Activated T-cell treated with anti-CD3 and anti-CD28 coated beads, Interleukin-2, amount 50 U/mL, for 72 hours (primary cell): ENCODE measurements around the gene KLHDC7B. TPM values are rescaled to one million over a fixed set of nuclear protein-coding genes. Genes with fewer than 3 reads are reported as not detected.

Source experiments
- ATAC-seq, 2 donors: fragments of 150-1000 bp; cut with Tn5 transposase; replicated peaks in 1 of 2; 2 replicates each; pipeline ENCODE4 v1.10.0; 2021; ENCODE audit warnings: moderate library complexity in 2 of 2, mild to moderate bottlenecking in 1 of 2
- DNase-seq, 2 donors: peaks; one replicate each; pipeline ENCODE4 v3.0.0; 2021 to 2022; ENCODE audit warnings: mixed read lengths in 1 of 2
- H3K27ac Mint-ChIP-seq: one replicate; pipeline ENCODE4 v1.8.0; 2022; ENCODE audit warnings: mild to moderate bottlenecking, moderate library complexity, mixed read lengths
- H3K27me3 Mint-ChIP-seq: one replicate; pipeline ENCODE4 v1.8.0; 2022; ENCODE audit warnings: low read depth, mixed read lengths
- H3K36me3 Mint-ChIP-seq, 2 donors: one replicate each; pipeline ENCODE4 v1.8.0; 2022; ENCODE audit warnings: mixed read lengths in 2 of 2, mild to moderate bottlenecking in 1 of 2; ENCODE audit not compliant: insufficient read depth in 2 of 2
- H3K4me1 Mint-ChIP-seq: one replicate; pipeline ENCODE4 v1.8.0; 2022; ENCODE audit warnings: low read depth, mixed read lengths
- H3K4me3 Mint-ChIP-seq, 2 donors: one replicate each; pipeline ENCODE4 v1.8.0; 2022; ENCODE audit warnings: mild to moderate bottlenecking in 2 of 2, mixed read lengths in 2 of 2, moderate library complexity in 2 of 2
- H3K9me3 Mint-ChIP-seq, 2 donors: one replicate each; pipeline ENCODE4 v1.8.0; 2022; ENCODE audit warnings: mixed read lengths in 2 of 2
- total RNA-seq, 2 donors: library from RNA; stranded (reverse); gene quantifications; one replicate each; pipeline ENCODE4 v1.2.3, GENCODE V29; 2022

Gene KLHDC7B
- total RNA-seq, 2 donors from 2014 or later = 45.5 to 49.1 TPM

DNA sequence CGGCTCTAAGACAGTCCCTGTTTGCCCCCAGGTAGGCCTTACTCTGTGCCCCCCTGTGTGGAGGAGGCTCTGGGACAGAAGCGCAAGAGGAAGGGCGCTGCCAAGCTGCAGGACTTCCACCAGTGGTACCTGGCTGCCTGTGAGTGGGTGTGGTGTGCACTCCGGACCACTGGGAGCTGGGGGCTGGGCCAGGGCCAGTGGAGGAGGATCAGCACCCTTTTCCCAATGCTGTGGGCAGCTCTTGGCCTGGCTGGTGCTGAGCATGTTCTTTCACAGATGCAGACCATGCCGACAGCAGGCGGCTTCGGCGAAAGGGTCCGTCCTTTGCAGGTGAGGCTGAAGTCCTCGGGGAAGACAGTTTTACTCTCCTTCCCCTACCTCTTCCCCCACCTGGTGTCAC, 24.0 kb upstream of the KLHDC7B start:
- Mint-ChIP-seq H3K4me1 (peaks cover 19% of the 10 kb centered on the region), H3K9me3 (no peaks in the 10 kb centered on the region), H3K27ac (no peak overlapping the region), H3K27me3 (no peaks in the 10 kb centered on the region), H3K4me3 (no peak overlapping the region), H3K36me3 (peaks cover 4 to 16% of the 10 kb centered on the region in 2 donors)
- ATAC-seq = no peak
- no peak for DNase-seq

GRCh38 chr22:50522208-50522805, 23.4 kb upstream of the KLHDC7B start:
- no peak overlapping the region for H3K4me3 Mint-ChIP-seq
- H3K36me3 Mint-ChIP-seq = peaks cover 4 to 18% of the 10 kb centered on the region in 2 donors
- H3K27ac Mint-ChIP-seq = no peak overlapping the region

GRCh38 chr22:50522806-50523438, 22.8 kb upstream of the KLHDC7B start:
- H3K9me3 Mint-ChIP-seq = no peaks in the 10 kb centered on the region
- no peak overlapping the region for H3K27ac Mint-ChIP-seq
- peaks cover 5 to 21% of the 10 kb centered on the region in 2 donors for H3K36me3 Mint-ChIP-seq
- no peaks in the 10 kb centered on the region for H3K27me3 Mint-ChIP-seq
- H3K4me1 Mint-ChIP-seq = peaks cover 31% of the 10 kb centered on the region
- ATAC-seq (no peak), DNase-seq (no peak)
- peak overlapping the region; percentile 29 for H3K4me3 Mint-ChIP-seq

More at GRCh38 chr22:50522208-50522805, 23.4 kb upstream of the KLHDC7B start:
- Mint-ChIP-seq H3K9me3 (no peaks in the 10 kb centered on the region), H3K4me1 (peaks cover 25% of the 10 kb centered on the region), H3K27me3 (no peaks in the 10 kb centered on the region)
- ATAC-seq (no peak), DNase-seq (no peak)

DNA sequence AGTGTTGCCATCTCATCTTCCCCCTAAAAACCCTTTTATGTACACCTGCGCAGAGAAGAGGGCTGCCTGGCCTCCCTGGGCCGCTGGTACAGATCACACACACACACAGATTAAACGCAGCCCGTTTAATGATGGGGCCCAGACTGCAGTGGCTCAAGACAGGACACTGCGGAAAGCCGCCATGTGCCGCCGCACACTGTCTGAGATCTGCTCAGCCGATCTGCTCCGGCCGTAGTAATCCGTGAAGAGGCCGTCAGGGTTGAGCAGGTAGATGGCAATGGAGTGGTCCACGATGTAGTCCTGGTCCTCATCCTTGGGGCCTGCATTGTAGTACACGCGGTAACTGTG, 22.3 kb upstream of the KLHDC7B start:
- H3K9me3 Mint-ChIP-seq = no peaks in the 10 kb centered on the region
- H3K4me3 Mint-ChIP-seq = peak overlapping the region; percentile 29 to 96
- no peak overlapping the region for H3K27ac Mint-ChIP-seq
- H3K4me1 Mint-ChIP-seq = peaks cover 34% of the 10 kb centered on the region
- DNase-seq = no peak
- no peaks in the 10 kb centered on the region for H3K27me3 Mint-ChIP-seq
- ATAC-seq = no peak
- H3K36me3 Mint-ChIP-seq = peaks cover 9 to 22% of the 10 kb centered on the region in 2 donors

GRCh38 chr22:50523806-50524675, 21.7 kb upstream of the KLHDC7B start:
- H3K36me3 Mint-ChIP-seq = peaks cover 11 to 24% of the 10 kb centered on the region in 2 donors
- H3K4me3 Mint-ChIP-seq = peak overlapping the region; percentile 90 to 96
- DNase-seq (no peak), ATAC-seq (no peak)
- H3K4me1 Mint-ChIP-seq = peaks cover 39% of the 10 kb centered on the region
- peak overlapping the region; percentile 94 for H3K27ac Mint-ChIP-seq
- no peaks in the 10 kb centered on the region for H3K27me3 Mint-ChIP-seq
- H3K9me3 Mint-ChIP-seq = no peaks in the 10 kb centered on the region

DNA sequence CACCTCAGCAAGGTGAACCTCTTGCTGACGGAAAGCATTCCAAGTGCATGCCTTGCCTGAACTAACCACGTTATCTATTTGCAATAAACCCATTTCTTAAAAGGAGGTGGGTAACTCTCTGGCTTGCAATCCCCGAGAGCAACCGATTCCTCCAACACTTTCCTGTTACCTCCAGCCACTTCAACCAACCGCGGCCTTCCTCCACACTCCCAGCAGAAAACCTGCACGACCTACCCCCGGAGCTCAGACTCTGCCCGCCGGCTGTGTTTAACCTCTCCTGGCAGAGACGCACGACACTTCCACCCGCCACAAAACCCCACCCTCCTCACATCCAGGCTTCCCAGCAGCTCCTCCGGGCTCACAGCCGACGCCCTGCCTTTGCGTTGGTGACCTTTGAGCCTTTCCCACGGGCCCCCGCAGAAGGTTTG, 21.0 kb upstream of the KLHDC7B start:
- H3K36me3 Mint-ChIP-seq = peaks cover 11 to 20% of the 10 kb centered on the region in 2 donors
- ATAC-seq (no peak), DNase-seq (no peak)
- peaks cover 39% of the 10 kb centered on the region for H3K4me1 Mint-ChIP-seq
- no peaks in the 10 kb centered on the region for H3K9me3 Mint-ChIP-seq
- H3K27ac Mint-ChIP-seq = peak overlapping the region; percentile 94
- no peaks in the 10 kb centered on the region for H3K27me3 Mint-ChIP-seq
- H3K4me3 Mint-ChIP-seq = peak overlapping the region; percentile 90 to 96

- DNase-seq (peak; percentile 99), ATAC-seq (peak; percentile 56 to 61)
- H3K27me3 Mint-ChIP-seq = no peaks in the 10 kb centered on the region
- no peaks in the 10 kb centered on the region for H3K9me3 Mint-ChIP-seq
- peak within 1 kb of the TSS; percentile 94 for H3K27ac Mint-ChIP-seq
- H3K36me3 Mint-ChIP-seq = peaks cover 11 to 14% of the 10 kb centered on the region in 2 donors
- peaks cover 39% of the 10 kb centered on the region for H3K4me1 Mint-ChIP-seq
- peak within 1 kb of the TSS; percentile 90 to 96 for H3K4me3 Mint-ChIP-seq
Observed at GRCh38 chr22:50525104-50525857, 20.4 kb upstream of the KLHDC7B start, which contains the start of gene SCO2. SCO2 (minus strand) TSS chr22:50525598; CDS start chr22:50524411, 1,187 bp downstream.

GRCh38 chr22:50525858-50526107, 19.9 kb upstream of the KLHDC7B start:
- ATAC-seq (no peak), DNase-seq (no peak)
- Mint-ChIP-seq H3K27me3 (no peaks in the 10 kb centered on the region), H3K9me3 (no peaks in the 10 kb centered on the region), H3K4me3 (peak overlapping the region; percentile 90 to 96), H3K4me1 (peaks cover 39% of the 10 kb centered on the region), H3K27ac (peak overlapping the region; percentile 14), H3K36me3 (peaks cover 12 to 13% of the 10 kb centered on the region in 2 donors)

DNA sequence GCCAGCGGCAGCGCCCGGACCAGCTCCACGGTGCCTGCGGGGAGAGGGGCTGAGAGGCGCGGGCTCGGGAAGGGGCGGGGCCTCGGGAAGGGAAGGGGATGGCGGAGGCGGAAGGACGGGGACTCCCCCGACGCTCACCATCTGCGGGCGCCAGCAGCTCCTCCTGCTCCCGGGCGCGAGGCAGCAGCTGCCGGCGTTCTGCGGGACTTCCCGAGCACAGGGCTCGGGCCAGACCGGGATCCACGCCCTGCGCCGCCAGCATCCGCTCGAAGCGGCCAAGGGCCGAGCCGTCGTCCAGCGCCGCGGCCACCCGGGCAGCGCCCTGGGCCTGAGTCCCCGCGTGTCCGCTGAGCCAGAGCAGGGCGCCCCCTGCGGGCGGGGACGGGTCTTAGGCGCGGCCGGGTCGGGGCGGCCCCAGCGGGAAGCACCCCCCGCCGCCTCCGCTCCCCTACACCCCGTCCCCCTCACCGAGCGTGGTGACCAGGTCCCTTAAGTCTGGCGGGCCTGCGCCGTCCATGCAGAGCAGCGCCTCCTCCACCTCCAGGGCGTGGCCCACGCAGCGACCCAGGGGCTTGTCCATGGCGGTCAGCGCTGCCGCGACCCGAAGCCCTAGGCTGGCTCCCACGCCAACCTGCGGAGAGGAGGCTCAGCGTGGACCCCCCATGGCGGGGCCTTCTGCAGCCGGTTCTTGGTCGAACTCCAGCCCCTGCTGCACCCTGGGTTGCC, 19.4 kb upstream of the KLHDC7B start:
- H3K27me3 Mint-ChIP-seq = no peaks in the 10 kb centered on the region
- H3K9me3 Mint-ChIP-seq = no peaks in the 10 kb centered on the region
- H3K4me1 Mint-ChIP-seq = peaks cover 39% of the 10 kb centered on the region
- H3K36me3 Mint-ChIP-seq = peaks cover 13 to 14% of the 10 kb centered on the region in 2 donors
- peak overlapping the region; percentile 93 for H3K27ac Mint-ChIP-seq
- peak; percentile 46 to 55 for ATAC-seq
- peak; percentile 94 for DNase-seq
- peak overlapping the region; percentile 90 to 96 for H3K4me3 Mint-ChIP-seq

DNA sequence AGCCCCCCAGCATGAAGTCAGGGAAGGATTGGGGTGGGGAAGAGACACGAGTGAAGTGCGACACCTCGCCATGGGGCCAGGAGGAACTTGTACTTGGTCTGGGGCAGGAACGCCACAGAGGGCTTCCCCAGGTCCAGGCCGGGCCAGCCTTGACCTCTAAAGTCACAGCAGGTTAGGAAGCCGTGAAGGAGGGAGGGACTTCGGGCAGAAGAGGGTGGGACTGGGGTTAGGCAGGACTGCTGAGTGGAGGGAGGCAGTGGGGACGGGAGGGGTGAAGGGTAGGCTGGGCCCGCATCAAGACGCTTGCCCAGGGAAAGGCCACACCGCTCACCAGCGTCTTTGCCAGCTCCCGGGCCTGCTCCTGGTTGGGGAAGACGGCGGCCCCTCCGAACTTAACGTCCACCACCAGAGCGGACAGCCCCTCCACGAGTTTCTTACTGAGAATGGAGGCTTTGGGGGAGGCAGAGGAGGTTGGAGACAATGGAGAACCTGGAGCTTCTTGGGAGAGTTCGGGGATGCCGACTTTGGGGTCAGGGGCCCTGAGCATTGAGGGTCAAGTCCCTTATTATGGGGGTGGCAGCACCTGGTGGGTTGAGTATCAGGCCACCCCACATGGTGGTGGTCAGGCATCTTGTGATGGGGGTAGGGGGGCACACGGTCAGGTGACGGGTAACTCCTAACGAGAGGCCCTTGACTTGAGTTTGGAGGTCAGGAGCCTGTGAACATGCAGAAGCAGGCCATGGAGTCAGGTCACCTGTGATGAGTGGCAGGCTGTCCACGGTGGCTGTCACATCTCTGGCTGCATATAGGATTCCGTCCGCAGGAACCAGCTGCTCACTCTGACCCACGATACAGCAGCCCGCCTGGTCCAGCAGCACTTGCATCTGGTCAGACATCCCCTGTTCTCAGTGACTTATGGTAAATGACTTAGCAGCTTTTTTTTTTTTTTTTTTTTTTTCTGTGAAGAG, 18.6 kb upstream of the KLHDC7B start:
- peak overlapping the region; percentile 90 to 96 for H3K4me3 Mint-ChIP-seq
- peak; percentile 71 to 72 for DNase-seq
- H3K36me3 Mint-ChIP-seq = peaks cover 13 to 14% of the 10 kb centered on the region in 2 donors
- H3K9me3 Mint-ChIP-seq = no peaks in the 10 kb centered on the region
- no peaks in the 10 kb centered on the region for H3K27me3 Mint-ChIP-seq
- peak; percentile 6 to 14 for ATAC-seq
- H3K4me1 Mint-ChIP-seq = peaks cover 39% of the 10 kb centered on the region
- peak overlapping the region; percentile 93 for H3K27ac Mint-ChIP-seq

DNA sequence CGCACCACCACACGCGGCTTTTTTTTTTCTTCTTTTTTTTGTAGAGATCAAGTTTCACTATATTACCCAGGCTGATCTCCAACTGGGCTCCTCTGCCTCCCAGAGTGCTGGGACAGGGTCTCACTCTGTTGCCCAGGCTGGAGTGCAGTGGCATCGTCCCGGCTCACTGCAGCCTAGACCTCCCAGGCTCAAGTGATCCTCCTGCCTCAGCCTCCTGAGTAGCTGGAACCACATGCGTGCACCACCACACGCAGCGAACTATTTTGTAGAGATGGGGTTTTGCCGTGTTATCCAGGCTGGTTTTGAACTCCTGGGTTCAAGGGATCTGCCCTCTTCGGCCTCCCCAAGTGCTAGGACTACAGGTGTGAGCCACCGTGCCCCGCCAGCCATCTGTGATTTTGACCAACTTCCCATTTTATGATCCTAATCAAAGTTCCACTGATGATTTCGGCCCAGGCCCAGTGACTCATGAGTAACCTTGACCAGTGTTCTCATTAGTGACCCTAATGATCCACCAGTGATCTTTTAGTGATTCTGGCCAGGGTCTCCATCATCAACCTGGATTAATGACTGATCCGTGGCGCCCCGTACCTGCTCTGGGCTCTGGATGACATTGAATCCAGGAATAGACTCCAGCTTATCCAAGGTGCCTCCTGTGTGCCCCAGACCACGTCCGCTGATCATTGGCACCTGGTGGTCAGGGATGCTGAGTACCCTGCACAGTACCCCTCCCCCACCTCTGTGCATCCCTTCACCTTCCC, 17.6 kb upstream of the KLHDC7B start:
- peak overlapping the region; percentile 93 for H3K27ac Mint-ChIP-seq
- no peak for ATAC-seq

More for the DNA sequence above, 17.6 kb upstream of the KLHDC7B start:
- Mint-ChIP-seq H3K4me3 (peak overlapping the region; percentile 90 to 96), H3K4me1 (peaks cover 45% of the 10 kb centered on the region), H3K27me3 (no peaks in the 10 kb centered on the region), H3K36me3 (peaks cover 13 to 20% of the 10 kb centered on the region in 2 donors), H3K9me3 (no peaks in the 10 kb centered on the region)
- DNase-seq = no peak
